Lung (tissue), 12 donors: ENCODE results near the gene MBNL3. TPM values are rescaled to one million over a fixed set of nuclear protein-coding genes. Genes with fewer than 3 reads are reported as not detected.
"Not testable (repeated sequence)": the region's sequence is repeated elsewhere in the genome, so short reads cannot be mapped to it uniquely, and the experiment has no call there.

Source experiments
- ATAC-seq: fragments of 200-7000 bp; cut with Tn5 transposase; one replicate; pipeline ENCODE4 v1.9.1; 2020; ENCODE audit warnings: moderate number of reproducible peaks; ENCODE audit not compliant: insufficient read depth, low FRiP score
- DNase-seq, 3 donors: peaks; one replicate each; pipeline ENCODE4 v3.0.0-alpha.2; 2013 to 2017
- H3K27ac ChIP-seq, 2 donors: one replicate each; pipeline ENCODE4 v1.5.1; 2013; ENCODE audit warnings: mild to moderate bottlenecking in 2 of 2, moderate library complexity in 2 of 2, control low read depth in 1 of 2, inconsistent platforms in 1 of 2, low read depth in 1 of 2, low read length in 1 of 2
- H3K27me3 ChIP-seq, 3 donors: one replicate each; pipeline ENCODE4 v1.5.1; 2013; ENCODE audit warnings: low read length in 2 of 3; ENCODE audit not compliant: control insufficient read depth in 3 of 3, insufficient read depth in 3 of 3
- H3K36me3 ChIP-seq, 4 donors: one replicate each; pipeline ENCODE4 v1.5.1; 2013; ENCODE audit warnings: low read length in 4 of 4, mild to moderate bottlenecking in 1 of 4, moderate library complexity in 1 of 4; ENCODE audit not compliant: control insufficient read depth in 4 of 4, insufficient read depth in 4 of 4
- H3K4me1 ChIP-seq, 5 donors: one replicate each; pipeline ENCODE4 v1.5.1; 2013; ENCODE audit warnings: low read length in 5 of 5, mild to moderate bottlenecking in 2 of 5, moderate library complexity in 1 of 5; ENCODE audit not compliant: control insufficient read depth in 5 of 5, insufficient read depth in 5 of 5
- H3K4me3 ChIP-seq: one replicate; pipeline ENCODE4 v1.5.1; 2013; ENCODE audit warnings: mild to moderate bottlenecking, control low read depth, moderate library complexity
- H3K9ac ChIP-seq, 2 donors: one replicate each; pipeline ENCODE4 v1.5.1; 2013; ENCODE audit warnings: low read length in 2 of 2, control low read depth in 1 of 2; ENCODE audit not compliant: insufficient read depth in 1 of 2
- H3K9me3 ChIP-seq, 4 donors: one replicate each; pipeline ENCODE4 v1.5.1; 2013; ENCODE audit warnings: low read length in 3 of 4, mild to moderate bottlenecking in 1 of 4, moderate library complexity in 1 of 4; ENCODE audit not compliant: control insufficient read depth in 4 of 4, insufficient read depth in 3 of 4
- whole genome bisulfite sequencing, 2 donors: extraction: QIAGEN DNeasy Blood & Tissue Kit; methylation state at CpG; one replicate each; pipeline ENCODE4 v1.1.7; 2013; 5-methylcytosine and 5-hydroxymethylcytosine counted together
- polyA plus RNA-seq, 2 donors: library from polyadenylated mRNA; stranded (reverse); fragments of 200-250 nt; gene quantifications; one replicate each; pipeline ENCODE4 v1.2.1, GENCODE V29; 2013
- total RNA-seq, 2 donors: library from RNA; depleted of rRNA in 1 of 2; stranded (reverse); fragments of >200 nt in 1 of 2; gene quantifications; one replicate each; pipeline ENCODE4 v1.2.1, GENCODE V29; 2014 to 2021
- TF ChIP-seq, protein P1 (sequence below): IDR thresholded peaks from 2 replicates; pipeline ENCODE4 v1.5.1; 2012; ENCODE audit warnings: mild to moderate bottlenecking; ENCODE audit errors: control extremely low read depth, extremely low read depth
- donor health status: control.
- donor health status: control.
- donor health status: Bipolar disorder and iron deficiency.
- donor health status: healthy.
- donor health status: DM: yes; HTN: yes; CAD: no.

The MBNL3 gene
- total and polyA plus RNA-seq, 4 donors: 2.1 to 27.2 (median 11.1) TPM

DNA sequence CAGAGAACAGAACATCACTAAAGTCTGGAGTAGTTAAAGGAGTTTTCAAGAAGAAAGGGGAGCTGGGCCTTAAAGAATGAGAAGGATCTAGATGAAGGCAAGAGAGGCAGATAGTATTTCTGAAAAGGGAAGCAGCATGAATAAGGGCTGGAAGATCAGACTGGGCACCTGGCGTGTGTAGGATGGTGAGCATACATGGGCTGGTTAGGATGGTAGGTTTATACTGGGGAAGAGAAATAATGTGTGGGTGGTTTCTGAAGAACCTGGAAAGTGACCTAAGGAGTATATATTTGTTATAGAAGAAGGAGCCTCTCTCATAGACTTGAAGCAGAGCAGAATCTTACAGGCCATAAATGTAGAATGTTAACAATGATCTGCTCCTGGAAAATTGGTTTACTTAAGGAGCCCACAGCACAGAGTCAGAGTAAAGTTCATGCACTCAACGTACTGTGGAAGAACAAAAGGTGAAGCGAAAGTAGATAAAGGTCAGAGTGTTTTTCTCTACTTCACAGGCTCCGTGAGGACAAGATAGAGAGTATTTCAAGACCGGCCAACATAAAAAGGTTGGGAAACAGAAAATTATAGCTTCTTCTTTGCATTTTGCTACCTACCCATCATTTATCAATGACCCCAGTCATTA, 35.8 kb downstream of the MBNL3 start:
- Histone ChIP-seq H3K4me1 (no peaks in the 10 kb centered on the region), H3K9me3 (peaks cover 0 to 3% (median 0%) of the 10 kb centered on the region in 4 donors), H3K36me3 (no peaks in the 10 kb centered on the region), H3K27me3 (peaks cover 0 to 15% (median 3%) of the 10 kb centered on the region in 3 donors), H3K9ac (no peak overlapping the region), H3K27ac (no peak overlapping the region), H3K4me3 (no peak overlapping the region)
- DNase-seq: no peak
- TF ChIP-seq, protein P1, sequence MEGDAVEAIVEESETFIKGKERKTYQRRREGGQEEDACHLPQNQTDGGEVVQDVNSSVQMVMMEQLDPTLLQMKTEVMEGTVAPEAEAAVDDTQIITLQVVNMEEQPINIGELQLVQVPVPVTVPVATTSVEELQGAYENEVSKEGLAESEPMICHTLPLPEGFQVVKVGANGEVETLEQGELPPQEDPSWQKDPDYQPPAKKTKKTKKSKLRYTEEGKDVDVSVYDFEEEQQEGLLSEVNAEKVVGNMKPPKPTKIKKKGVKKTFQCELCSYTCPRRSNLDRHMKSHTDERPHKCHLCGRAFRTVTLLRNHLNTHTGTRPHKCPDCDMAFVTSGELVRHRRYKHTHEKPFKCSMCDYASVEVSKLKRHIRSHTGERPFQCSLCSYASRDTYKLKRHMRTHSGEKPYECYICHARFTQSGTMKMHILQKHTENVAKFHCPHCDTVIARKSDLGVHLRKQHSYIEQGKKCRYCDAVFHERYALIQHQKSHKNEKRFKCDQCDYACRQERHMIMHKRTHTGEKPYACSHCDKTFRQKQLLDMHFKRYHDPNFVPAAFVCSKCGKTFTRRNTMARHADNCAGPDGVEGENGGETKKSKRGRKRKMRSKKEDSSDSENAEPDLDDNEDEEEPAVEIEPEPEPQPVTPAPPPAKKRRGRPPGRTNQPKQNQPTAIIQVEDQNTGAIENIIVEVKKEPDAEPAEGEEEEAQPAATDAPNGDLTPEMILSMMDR: no peak
- 76 to 89% methylated on average over 5 of the region's 5 CpGs for WGBS, 2 donors
- ATAC-seq: no peak

DNA sequence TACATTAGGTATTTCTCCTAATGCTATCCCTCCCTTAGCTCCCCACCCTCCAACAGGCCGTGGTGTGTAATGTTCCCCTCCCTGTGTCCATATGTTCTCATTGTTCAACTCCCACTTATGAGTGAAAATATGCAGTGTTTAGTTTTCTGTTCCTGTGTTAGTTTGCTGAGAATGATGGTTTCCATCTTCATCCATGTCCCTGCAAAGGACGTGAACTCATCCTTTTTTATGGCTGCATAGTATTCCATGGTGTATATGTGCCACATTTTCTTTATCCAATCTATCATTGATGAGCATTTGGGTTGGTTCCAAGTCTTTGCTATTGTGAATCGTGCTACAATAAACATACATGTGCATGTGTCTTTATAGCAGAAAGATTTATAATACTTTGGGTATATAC, 42.9 kb downstream of the MBNL3 start:
- not testable (repeated sequence) for DNase-seq, ATAC-seq, H3K27ac ChIP-seq, H3K4me1 ChIP-seq, H3K4me3 ChIP-seq, H3K9me3 ChIP-seq, H3K36me3 ChIP-seq, H3K9ac ChIP-seq
- H3K27me3 ChIP-seq: peaks cover 0 to 27% (median 8%) of the 10 kb centered on the region in 3 donors
- WGBS, 2 donors: 81 to 86% methylated on average over 2 to 3 of the region's 3 CpGs

DNA sequence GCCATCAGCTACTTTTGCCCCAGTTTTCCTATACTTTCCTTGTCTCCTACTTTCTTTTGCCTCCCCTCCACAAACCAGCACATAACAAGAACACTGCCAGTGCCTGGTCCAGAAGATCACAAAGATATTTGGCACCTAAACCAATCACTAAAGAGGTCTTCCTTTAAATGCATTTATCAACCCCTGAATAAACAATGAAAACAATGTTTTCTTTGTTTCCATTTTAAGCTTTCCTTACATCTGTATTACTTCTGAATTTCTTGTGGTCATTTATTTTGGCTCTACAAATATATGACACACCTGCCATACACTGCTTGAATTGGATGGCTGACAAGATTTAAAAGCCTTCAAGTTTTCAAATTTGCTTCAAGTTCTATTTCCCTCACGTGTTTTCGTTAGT, 43.9 kb downstream of the MBNL3 start:
- ATAC-seq (no peak), DNase-seq (no peak)
- no peak overlapping the region for H3K27ac ChIP-seq
- WGBS, 2 donors: 70 to 89% methylated on average over 2 of the region's 2 CpGs
- no peak overlapping the region for H3K4me3 ChIP-seq
- TF ChIP-seq, protein P1: no peak
- H3K9ac ChIP-seq: no peak overlapping the region
- H3K4me1 ChIP-seq: no peaks in the 10 kb centered on the region
- no peaks in the 10 kb centered on the region for H3K36me3 ChIP-seq
- peaks cover 0 to 5% (median 0%) of the 10 kb centered on the region in 4 donors for H3K9me3 ChIP-seq
- H3K27me3 ChIP-seq: peaks cover 0 to 29% (median 8%) of the 10 kb centered on the region in 3 donors

DNA sequence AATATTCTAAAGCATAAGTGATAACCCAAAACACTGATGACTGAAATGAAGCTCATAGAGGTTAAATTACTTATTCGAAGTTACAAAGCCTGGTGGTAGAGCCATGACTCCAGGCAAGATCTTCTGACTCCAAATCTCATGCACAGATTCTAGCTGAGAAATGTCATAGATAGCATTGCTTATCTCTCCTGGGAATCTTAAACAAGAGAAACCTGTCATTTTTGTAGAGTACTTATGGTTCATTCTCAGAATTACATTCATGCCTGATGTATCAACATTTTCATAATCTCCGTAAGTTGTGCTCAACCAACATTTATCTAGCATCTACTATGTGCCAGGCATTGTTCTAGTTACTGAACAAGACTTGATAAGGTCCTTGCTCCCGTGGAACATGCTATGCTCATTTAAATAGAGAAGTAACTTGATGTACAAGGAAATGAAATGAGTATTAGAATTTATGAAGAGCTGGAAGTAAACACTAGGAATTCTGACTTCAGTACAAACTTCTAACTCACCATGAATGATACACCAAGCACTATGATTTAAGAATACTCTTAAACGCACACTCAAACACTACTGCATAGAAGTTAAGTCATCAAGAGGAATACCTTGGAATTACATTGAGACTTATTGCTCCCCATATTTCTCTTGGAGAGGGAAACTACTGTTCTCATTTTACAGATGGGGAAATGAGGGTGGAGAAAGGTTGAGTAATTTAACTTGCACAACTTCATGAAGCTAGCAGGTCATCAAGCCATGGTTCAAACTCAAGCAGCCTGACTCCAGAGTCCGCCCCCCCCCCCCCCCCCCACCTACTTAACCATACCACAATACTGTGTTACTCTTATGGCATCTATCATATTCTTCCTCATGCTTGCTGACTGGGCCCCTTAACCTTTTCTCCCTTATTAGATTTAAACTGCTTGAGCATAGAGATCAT, 45.4 kb downstream of the MBNL3 start:
- peaks cover 0 to 5% (median 0%) of the 10 kb centered on the region in 4 donors for H3K9me3 ChIP-seq
- no peak overlapping the region for H3K4me3 ChIP-seq
- no peaks in the 10 kb centered on the region for H3K36me3 ChIP-seq
- no peaks in the 10 kb centered on the region for H3K4me1 ChIP-seq
- peaks cover 0 to 38% (median 8%) of the 10 kb centered on the region in 3 donors for H3K27me3 ChIP-seq
- TF ChIP-seq, protein P1: no peak
- 61 to 73% methylated on average over 4 to 5 of the region's 5 CpGs for WGBS, 2 donors
- ATAC-seq (no peak), DNase-seq (no peak)
- H3K27ac ChIP-seq: no peak overlapping the region
- no peak overlapping the region for H3K9ac ChIP-seq
